Tibial nerve (tissue), 4 donors: ENCODE data around the gene BTBD10.

ENCODE experiments used
- EP300 ChIP-seq, 2 donors: sonication (generic); formaldehyde crosslinking; IDR thresholded peaks; one replicate each; pipeline ENCODE4 v1.6.1; 2017; ENCODE audit warnings: antibody characterized with exemption in 2 of 2, mild to moderate bottlenecking in 1 of 2
- POLR2A ChIP-seq, 2 donors: fragments of 450-650 bp; IDR thresholded peaks; one replicate each; pipeline ENCODE4 v1.6.1; 2017; ENCODE audit warnings: antibody characterized with exemption in 2 of 2, mild to moderate bottlenecking in 2 of 2, moderate library complexity in 2 of 2
- TF ChIP-seq, protein P1 (sequence below), 5 experiments: fragments of 200-600 bp in 3 of 5; fragments of 450-650 bp in 2 of 5; sonication (generic) in 3 of 5; IDR thresholded peaks; one replicate each; pipeline ENCODE4 v1.5.1; 2016 to 2019; ENCODE audit warnings: antibody characterized with exemption in 5 of 5, mild to moderate bottlenecking in 3 of 5, moderate library complexity in 2 of 5

DNA sequence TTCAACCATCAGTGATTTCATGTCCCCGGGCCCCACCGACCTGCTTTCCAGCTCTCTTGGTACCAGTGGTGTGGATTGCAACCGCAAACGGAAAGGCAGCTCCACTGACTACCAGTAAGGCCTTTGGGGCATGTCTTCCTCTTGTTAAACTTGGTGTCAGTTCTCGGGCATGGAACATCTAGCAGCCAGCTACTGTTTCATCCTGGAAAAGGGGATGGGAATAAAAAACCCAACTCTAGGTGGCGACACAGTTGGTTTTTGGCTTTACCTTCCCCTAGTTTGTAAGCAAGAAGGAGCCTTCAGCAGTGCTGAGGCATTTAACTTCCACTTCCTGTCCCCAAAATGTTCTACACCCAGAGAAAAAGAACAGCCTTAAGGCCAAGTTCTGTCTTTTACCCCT lies 108.7 kb downstream of the BTBD10 start:
- no peak for TF ChIP-seq POLR2A (IDR thresholded peaks at IDR 0.05)
- TF ChIP-seq, protein P1, sequence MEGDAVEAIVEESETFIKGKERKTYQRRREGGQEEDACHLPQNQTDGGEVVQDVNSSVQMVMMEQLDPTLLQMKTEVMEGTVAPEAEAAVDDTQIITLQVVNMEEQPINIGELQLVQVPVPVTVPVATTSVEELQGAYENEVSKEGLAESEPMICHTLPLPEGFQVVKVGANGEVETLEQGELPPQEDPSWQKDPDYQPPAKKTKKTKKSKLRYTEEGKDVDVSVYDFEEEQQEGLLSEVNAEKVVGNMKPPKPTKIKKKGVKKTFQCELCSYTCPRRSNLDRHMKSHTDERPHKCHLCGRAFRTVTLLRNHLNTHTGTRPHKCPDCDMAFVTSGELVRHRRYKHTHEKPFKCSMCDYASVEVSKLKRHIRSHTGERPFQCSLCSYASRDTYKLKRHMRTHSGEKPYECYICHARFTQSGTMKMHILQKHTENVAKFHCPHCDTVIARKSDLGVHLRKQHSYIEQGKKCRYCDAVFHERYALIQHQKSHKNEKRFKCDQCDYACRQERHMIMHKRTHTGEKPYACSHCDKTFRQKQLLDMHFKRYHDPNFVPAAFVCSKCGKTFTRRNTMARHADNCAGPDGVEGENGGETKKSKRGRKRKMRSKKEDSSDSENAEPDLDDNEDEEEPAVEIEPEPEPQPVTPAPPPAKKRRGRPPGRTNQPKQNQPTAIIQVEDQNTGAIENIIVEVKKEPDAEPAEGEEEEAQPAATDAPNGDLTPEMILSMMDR (IDR thresholded peaks at IDR 0.05): no peak
- no peak for TF ChIP-seq EP300 (IDR thresholded peaks at IDR 0.05)
